Measurements from ENCODE around the gene MMP12. TPM values are rescaled to one million over a fixed set of nuclear protein-coding genes. Genes with fewer than 3 reads are reported as not detected.

Gene MMP12
- polyA plus RNA-seq, 1 donor from 2014 or later, result not detected

DNA sequence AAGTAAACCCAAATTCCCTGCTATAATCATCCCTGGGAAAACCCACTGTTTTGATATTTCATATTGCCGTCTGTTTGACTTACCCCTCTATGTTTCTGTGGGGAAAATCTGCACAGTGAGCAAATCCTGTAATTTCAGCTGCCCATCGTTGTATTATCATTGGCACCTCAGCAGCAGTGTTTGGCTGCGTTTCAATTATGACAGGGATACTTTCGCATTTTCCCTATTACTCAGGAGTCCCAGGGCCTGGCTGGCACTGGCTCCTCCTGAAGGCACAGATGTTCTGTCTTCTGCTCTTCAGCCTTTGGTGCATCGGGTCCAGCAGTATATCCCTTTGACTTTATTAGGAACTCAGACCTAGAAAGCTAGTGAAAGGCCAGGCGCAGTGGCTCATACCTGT lies 12.2 kb upstream of the MMP12 start:
- Histone ChIP-seq H3K9me3 (ENCODE audit: low read length) (no peaks in the 10 kb centered on the region), H4K20me1 (ENCODE audit: insufficient read depth) (no peaks in the 10 kb centered on the region), H3K36me3 (ENCODE audit: insufficient read depth, low read length) (no peaks in the 10 kb centered on the region), H3K27me3 (ENCODE audit: insufficient read depth, low read depth, low read length) (no peaks in the 10 kb centered on the region), H3K9me2 (ENCODE audit: insufficient read depth, low read length) (no peaks in the 10 kb centered on the region), H3F3A (ENCODE audit: insufficient read depth, low read length, poor library complexity, severe bottlenecking) (no peaks in the 10 kb centered on the region), H3K9ac (ENCODE audit: low read length) (no peak overlapping the region), H2AFZ (ENCODE audit: low read depth, low read length) (no peak overlapping the region), H3K27ac (ENCODE audit: low read length) (no peak overlapping the region), H3K4me2 (ENCODE audit: low read length) (no peak overlapping the region), H3K4me3 (ENCODE audit: low read length) (no peak overlapping the region), H3K79me2 (replicated peaks; ENCODE audit: insufficient read depth, low read length) (no peaks in the 10 kb centered on the region)
- TF ChIP-seq TAF1 (IDR thresholded peaks at IDR 0.05; ENCODE audit: low read depth) (no peak), REST (IDR thresholded peaks at IDR 0.05; ENCODE audit: borderline replicate concordance) (no peak), EZH2 (IDR thresholded peaks at IDR 0.05; ENCODE audit: borderline replicate concordance, insufficient read depth, low read length, poor library complexity, severe bottlenecking) (no peak), POLR2AphosphoS5 (IDR thresholded peaks at IDR 0.05) (no peak), MXI1 (conservative IDR thresholded peaks at IDR 0.05; ENCODE audit: poor library complexity, severe bottlenecking) (no peak)

DNA sequence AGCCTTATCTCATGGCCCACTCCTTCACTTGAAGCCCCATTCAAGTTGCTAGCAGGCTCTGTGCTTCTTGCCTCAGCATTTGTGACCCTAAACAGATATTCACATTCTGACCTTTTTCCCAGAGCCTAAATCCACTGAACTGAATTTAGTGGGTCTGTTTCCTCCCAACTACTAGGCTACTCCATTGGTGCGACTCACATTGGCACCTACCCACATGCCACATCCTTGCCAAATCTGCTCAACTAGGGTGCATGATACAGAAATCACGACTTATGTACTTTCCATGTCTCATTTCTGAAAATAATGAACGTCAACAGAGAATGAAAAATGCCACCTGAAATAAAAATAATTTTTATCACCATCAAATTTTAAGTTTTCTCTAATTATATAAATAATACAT lies 8.4 kb upstream of the MMP12 start:
- no peak overlapping the region for H2AFZ ChIP-seq (ENCODE audit: low read depth, low read length)
- H3K9me3 ChIP-seq (ENCODE audit: low read length), result no peaks in the 10 kb centered on the region
- no peaks in the 10 kb centered on the region for H3K27me3 ChIP-seq (ENCODE audit: insufficient read depth, low read depth, low read length)
- no peaks in the 10 kb centered on the region for H3K36me3 ChIP-seq (ENCODE audit: insufficient read depth, low read length)
- no peak overlapping the region for H3K9ac ChIP-seq (ENCODE audit: low read length)
- no peaks in the 10 kb centered on the region for H4K20me1 ChIP-seq (ENCODE audit: insufficient read depth)
- no peak overlapping the region for H3K27ac ChIP-seq (ENCODE audit: low read length)
- no peak overlapping the region for H3K4me3 ChIP-seq (ENCODE audit: low read length)
- H3K9me2 ChIP-seq (ENCODE audit: insufficient read depth, low read length), result no peaks in the 10 kb centered on the region
- no peak overlapping the region for H3K4me2 ChIP-seq (ENCODE audit: low read length)
- no peak for TF ChIP-seq MXI1 (conservative IDR thresholded peaks at IDR 0.05; ENCODE audit: poor library complexity, severe bottlenecking)
- TF ChIP-seq RAD21 (conservative IDR thresholded peaks at IDR 0.05), result no peak
- no peak for TF ChIP-seq TAF1 (IDR thresholded peaks at IDR 0.05; ENCODE audit: low read depth)
- TF ChIP-seq REST (IDR thresholded peaks at IDR 0.05; ENCODE audit: borderline replicate concordance), result no peak
- no peak for TF ChIP-seq EP300 (conservative IDR thresholded peaks at IDR 0.05; ENCODE audit: poor library complexity, severe bottlenecking)
- TF ChIP-seq, protein P1, sequence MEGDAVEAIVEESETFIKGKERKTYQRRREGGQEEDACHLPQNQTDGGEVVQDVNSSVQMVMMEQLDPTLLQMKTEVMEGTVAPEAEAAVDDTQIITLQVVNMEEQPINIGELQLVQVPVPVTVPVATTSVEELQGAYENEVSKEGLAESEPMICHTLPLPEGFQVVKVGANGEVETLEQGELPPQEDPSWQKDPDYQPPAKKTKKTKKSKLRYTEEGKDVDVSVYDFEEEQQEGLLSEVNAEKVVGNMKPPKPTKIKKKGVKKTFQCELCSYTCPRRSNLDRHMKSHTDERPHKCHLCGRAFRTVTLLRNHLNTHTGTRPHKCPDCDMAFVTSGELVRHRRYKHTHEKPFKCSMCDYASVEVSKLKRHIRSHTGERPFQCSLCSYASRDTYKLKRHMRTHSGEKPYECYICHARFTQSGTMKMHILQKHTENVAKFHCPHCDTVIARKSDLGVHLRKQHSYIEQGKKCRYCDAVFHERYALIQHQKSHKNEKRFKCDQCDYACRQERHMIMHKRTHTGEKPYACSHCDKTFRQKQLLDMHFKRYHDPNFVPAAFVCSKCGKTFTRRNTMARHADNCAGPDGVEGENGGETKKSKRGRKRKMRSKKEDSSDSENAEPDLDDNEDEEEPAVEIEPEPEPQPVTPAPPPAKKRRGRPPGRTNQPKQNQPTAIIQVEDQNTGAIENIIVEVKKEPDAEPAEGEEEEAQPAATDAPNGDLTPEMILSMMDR (IDR thresholded peaks at IDR 0.05; ENCODE audit: poor library complexity, severe bottlenecking), result no peak
- TF ChIP-seq SMC3 (conservative IDR thresholded peaks at IDR 0.05; ENCODE audit: poor library complexity), result no peak
- no peak for TF ChIP-seq POLR2AphosphoS5 (IDR thresholded peaks at IDR 0.05)
- TF ChIP-seq EZH2 (IDR thresholded peaks at IDR 0.05; ENCODE audit: borderline replicate concordance, insufficient read depth, low read length, poor library complexity, severe bottlenecking), result no peak
- no peaks in the 10 kb centered on the region for H3F3A ChIP-seq (ENCODE audit: insufficient read depth, low read length, poor library complexity, severe bottlenecking)
- no peaks in the 10 kb centered on the region for H3K79me2 ChIP-seq (replicated peaks; ENCODE audit: insufficient read depth, low read length)
